LoVo (cell line): ENCODE results near the gene LRRC75A.
"Not testable (repeated sequence)": the region's sequence is repeated elsewhere in the genome, so short reads cannot be mapped to it uniquely, and the experiment has no call there.

Source experiments
- DNase-seq: peaks from one replicate; pipeline ENCODE4 v3.0.0-alpha.2; 2016; ENCODE audit warnings: low spot score

The LRRC75A gene, protein sequence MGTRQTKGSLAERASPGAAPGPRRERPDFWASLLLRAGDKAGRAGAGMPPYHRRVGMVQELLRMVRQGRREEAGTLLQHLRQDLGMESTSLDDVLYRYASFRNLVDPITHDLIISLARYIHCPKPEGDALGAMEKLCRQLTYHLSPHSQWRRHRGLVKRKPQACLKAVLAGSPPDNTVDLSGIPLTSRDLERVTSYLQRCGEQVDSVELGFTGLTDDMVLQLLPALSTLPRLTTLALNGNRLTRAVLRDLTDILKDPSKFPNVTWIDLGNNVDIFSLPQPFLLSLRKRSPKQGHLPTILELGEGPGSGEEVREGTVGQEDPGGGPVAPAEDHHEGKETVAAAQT

GRCh38 chr17:16491703-16492612 is at the start of gene LRRC75A:
TSS of gene LRRC75A (minus strand) at chr17:16492193. CDS start at chr17:16491990, 203 bp downstream.
- peak; percentile 59 for DNase-seq

GRCh38 chr17:16537130-16537458 is 45.1 kb upstream of the LRRC75A start:
- DNase-seq = no peak

DNA sequence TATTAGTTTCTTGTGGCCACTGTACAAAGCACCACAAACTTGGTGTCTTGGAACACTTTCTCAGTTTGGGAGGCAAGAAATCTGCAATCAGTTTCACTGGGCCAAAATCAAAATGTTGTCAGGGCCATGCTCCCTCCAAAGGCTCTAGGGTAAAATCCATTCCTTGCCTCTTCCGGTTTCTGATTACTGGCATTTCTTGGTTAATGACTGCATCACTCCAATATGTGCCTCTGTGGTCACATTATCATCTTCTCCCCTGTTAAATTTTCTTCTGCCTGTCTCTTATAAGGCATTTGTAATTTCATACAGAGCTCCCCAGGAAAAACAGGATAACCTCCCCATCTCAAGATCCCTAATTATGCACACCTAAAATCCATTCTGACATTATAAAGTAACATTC is 42.2 kb upstream of the LRRC75A start:
- no peak for DNase-seq

DNA sequence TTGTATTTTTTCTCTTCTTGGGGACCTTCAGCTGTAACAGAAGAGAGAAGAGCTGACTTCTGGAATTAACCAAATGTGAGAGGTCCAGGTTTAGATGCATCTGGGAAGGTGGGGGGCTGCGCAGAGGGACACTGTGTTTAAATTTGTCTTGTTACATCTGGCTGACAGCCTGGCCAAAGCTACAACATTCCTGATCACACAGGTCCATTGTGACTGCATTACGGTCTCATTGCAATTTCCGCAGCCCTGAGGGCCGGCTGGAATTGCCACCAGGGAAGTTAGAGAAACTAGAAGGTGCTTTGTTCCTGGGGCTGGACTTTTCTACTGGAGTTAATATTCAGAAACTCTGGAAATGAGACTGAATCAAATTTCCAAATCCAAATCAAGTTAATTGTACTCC is 37.9 kb upstream of the LRRC75A start:
- DNase-seq = no peak

- DNase-seq = no peak
These were observed 35.3 kb upstream of the LRRC75A start for GRCh38 chr17:16527298-16527697.

DNA sequence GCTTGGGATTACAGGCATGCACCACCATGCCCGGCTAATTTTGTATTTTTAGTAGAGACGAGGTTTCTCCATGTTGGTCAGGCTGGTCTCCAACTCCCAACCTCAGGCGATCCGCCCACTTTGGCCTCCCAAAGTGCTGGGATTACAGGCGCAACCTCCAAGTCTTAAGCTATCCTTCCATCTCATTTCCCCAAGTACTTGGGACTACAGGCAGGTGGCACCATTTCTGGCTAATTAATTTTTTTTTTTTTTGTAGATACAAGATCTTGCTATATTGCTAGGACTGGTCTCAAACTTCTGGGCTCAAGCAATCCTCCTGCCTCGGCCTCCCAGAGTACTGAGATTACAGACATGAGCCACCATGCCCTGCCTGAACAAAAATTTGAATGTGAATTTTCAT is 33.6 kb upstream of the LRRC75A start:
- not testable (repeated sequence) for DNase-seq

DNA sequence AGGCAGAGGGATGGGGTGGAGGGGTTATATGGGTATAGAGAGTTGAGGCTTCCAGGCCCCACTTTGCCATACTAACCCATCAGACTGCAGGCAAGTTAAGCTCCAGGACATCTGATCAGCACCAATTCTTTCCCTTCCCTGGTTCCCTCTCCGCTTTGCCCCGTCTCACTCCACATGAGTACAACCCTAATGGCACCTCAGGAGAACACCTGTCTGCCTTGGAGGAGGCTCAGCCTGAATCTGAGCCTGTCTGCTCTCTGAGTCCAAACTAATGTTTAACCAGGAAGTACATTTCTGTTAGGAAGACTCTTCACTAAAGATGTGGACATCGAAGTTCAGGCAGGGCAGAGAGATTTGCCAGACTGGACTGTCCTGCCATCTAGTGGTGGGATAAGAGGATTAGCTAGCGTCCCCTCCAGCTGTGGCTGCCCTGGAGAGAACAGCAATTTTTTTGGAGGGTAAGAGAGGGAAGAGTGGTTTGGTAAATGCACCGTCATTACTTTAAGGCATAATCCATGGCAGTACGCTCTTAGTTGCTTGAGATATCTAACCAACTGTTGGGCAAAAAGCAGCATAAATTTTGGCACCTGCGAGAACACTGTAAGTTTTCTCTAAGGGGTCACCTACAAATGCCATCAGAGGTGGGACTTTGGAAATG is 29.2 kb upstream of the LRRC75A start:
- peak; percentile 91 for DNase-seq

GRCh38 chr17:16519021-16519420 is 27.0 kb upstream of the LRRC75A start:
- DNase-seq = no peak

GRCh38 chr17:16517477-16517876 is 25.5 kb upstream of the LRRC75A start:
- DNase-seq = no peak

GRCh38 chr17:16516594-16517051 is 24.6 kb upstream of the LRRC75A start:
- peak; percentile 40 for DNase-seq

- DNase-seq = no peak
These were observed 23.9 kb upstream of the LRRC75A start for GRCh38 chr17:16515933-16516332.

DNA sequence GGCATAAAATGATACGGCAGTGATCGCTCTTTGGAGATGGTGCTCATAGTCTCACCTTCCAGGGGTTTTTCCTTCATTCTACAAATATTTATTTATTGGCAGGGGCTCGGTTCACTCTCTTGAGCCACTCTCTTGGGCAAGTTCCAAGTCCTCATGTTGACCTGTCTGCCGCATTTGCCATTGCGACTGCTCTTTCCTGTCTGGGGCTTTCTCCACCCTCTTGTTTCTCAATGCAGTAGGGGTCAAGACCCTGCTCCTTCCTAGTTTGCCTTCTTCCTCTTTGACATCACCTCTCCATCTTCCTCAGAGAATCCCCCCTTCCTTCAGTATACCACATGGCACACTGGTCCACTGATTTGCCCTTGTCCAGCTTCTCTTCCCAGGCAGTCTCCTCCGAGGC is 21.9 kb upstream of the LRRC75A start:
- DNase-seq = no peak

- no peak for DNase-seq
These were observed 20.0 kb upstream of the LRRC75A start for GRCh38 chr17:16512011-16512410.

- DNase-seq = no peak
These were observed 19.6 kb upstream of the LRRC75A start for GRCh38 chr17:16511593-16511992.

DNA sequence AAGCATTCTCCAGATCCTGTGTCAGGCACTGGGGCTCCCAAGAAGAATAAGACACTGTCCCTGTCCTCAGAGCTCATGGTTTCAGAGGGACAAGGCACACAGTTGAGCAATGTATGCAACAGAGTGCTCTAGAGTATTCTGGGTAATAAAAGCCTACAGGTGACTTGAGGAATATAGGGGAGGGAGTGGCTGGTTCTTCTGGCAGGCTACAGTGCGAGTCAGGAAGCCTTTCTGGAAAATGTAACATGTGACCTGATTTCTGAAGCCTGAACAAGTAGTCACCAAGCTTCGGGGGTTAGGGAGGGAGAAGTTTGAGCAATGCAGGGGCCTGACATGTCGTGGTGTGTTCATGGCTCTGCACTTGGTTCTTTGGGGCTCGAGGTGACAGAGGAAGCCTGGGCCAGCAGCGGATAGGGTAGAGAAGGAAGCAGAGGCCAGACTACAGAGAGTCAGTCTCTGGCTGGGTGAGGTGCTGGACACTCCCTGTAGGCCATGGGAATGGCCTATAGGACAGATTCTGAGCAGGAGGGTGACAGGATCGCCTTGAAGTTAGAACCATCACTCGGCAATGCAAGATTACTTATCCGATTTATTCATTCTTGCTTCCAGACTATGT is 16.0 kb upstream of the LRRC75A start:
- DNase-seq = peak; percentile 22

- no peak for DNase-seq
These were observed 14.2 kb upstream of the LRRC75A start for GRCh38 chr17:16506188-16506587.

DNA sequence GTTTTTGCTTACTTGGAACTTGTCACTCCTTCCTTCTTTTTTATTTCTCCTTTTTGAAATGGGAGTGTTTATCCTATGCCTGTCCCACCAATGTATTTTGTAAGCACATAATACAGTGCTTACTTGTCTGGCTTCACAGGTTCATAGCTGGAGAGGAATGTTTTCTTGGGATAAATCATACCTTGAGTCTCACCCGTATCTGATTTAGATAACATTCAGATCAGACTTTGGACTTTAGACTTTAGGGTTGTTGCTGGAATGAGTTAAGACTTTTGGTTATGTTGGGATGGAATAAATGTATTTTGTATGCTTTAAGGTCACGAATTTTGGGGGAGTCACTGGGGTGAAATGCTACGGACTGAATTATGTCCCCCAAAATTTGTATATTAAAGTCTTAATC is 13.0 kb upstream of the LRRC75A start:
- peak; percentile 46 for DNase-seq

- no peak for DNase-seq
These were observed 5.0 kb upstream of the LRRC75A start for GRCh38 chr17:16496820-16497489.

GRCh38 chr17:16495980-16496819 is 4.2 kb upstream of the LRRC75A start:
- no peak for DNase-seq

- no peak for DNase-seq
These were observed 3.6 kb upstream of the LRRC75A start for GRCh38 chr17:16495561-16495960.

- DNase-seq = no peak
These were observed 2.1 kb upstream of the LRRC75A start for GRCh38 chr17:16494059-16494458.
